Stimulated activated CD8-positive, alpha-beta memory T cell treated with anti-CD3 and anti-CD28 coated beads, Interleukin-12 subunit alpha, Interleukin-12 subunit beta, amount 100 ng/mL, for 4 hours (primary cell): ENCODE measurements around the gene C6orf132.
A peak's percentile ranks its signal among the peaks of the same experiment; 100 is the strongest.

Experiments used
- DNase-seq: peaks from one replicate; pipeline ENCODE4 v3.0.0-alpha.2; 2020; ENCODE audit warnings: low read depth

Gene C6orf132

GRCh38 chr6:42104095-42104803, 38.2 kb downstream of the C6orf132 start:
- peak; percentile 54 for DNase-seq

- DNase-seq = no peak
These were observed 38.7 kb downstream of the C6orf132 start for GRCh38 chr6:42103753-42104094.

GRCh38 chr6:42103216-42103615, 39.2 kb downstream of the C6orf132 start:
- DNase-seq = no peak

- DNase-seq = no peak
These were observed 41.2 kb downstream of the C6orf132 start for GRCh38 chr6:42101186-42101657.

GRCh38 chr6:42100029-42100901, 42.2 kb downstream of the C6orf132 start:
- DNase-seq = no peak

GRCh38 chr6:42099340-42100028, 42.9 kb downstream of the C6orf132 start:
- no peak for DNase-seq

- DNase-seq = no peak
These were observed 46.5 kb downstream of the C6orf132 start for GRCh38 chr6:42095776-42096541.

GRCh38 chr6:42095094-42095493, 47.3 kb downstream of the C6orf132 start:
- no peak for DNase-seq

GRCh38 chr6:42093582-42094329, 48.7 kb downstream of the C6orf132 start:
- no peak for DNase-seq

GRCh38 chr6:42091718-42092023, 50.7 kb downstream of the C6orf132 start:
- DNase-seq = no peak

- DNase-seq = no peak
These were observed 51.4 kb downstream of the C6orf132 start for GRCh38 chr6:42090819-42091717.

GRCh38 chr6:42088101-42088591, 54.3 kb downstream of the C6orf132 start:
- DNase-seq = no peak

GRCh38 chr6:42086046-42087035, 56.1 kb downstream of the C6orf132 start:
- DNase-seq = no peak

GRCh38 chr6:42084889-42085288, 57.5 kb downstream of the C6orf132 start:
- no peak for DNase-seq

GRCh38 chr6:42083530-42083929, 58.9 kb downstream of the C6orf132 start:
- DNase-seq = no peak

GRCh38 chr6:42079941-42080464, 62.4 kb downstream of the C6orf132 start:
- DNase-seq = no peak

- no peak for DNase-seq
These were observed 64.0 kb downstream of the C6orf132 start for GRCh38 chr6:42078386-42078785.

- peak; percentile 16 for DNase-seq
These were observed 67.1 kb downstream of the C6orf132 start for GRCh38 chr6:42075159-42075838.
